ENCODE results near the gene CDK14.

DNA sequence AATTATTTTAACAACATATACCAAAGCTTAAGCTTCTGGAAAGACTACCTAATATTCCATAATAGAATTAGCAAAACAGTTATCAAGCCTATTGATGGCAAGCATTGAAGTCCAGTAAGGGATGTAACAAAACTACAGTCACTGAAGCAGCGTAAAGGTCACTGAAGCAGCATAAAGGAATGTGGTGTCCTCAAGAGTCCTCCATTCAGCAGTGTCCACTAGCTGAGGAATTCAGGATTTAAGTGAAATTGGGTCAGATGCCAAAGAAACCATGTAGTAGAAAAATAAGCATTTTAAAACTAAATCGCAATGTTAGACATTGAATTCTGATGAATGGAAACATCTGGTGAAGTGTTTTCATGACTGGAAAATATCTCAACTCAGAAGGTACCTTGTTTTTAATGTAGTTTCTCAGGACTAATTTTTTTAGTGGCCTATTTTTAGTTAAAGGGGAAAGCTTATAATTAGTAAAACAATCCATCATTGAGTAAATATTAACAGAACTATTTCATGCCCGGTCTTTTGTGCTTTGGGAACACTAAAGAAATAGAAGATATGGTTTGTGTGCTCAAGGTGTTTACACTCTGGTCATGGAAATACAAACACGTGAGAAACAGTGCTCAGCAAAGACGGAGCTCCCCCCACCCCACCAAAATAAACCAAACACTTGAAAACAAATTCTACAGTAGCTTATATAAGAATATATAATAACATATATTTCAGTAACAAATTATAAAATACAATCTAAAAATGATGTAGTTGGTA, 121.4 kb downstream of the CDK14 start:
- TF ChIP-seq EZH2 (IDR thresholded peaks at IDR 0.05; ENCODE audit: borderline replicate concordance, low read depth, low read length, severe bottlenecking) (no peak), CTCF (IDR thresholded peaks at IDR 0.05; ENCODE audit: extremely low read depth in 1 of 2, insufficient read depth in 1 of 2, low read depth in 1 of 2, low read length in 2 of 2) (no peak), POLR2A (IDR thresholded peaks at IDR 0.05; ENCODE audit: low read depth, low read length) (no peak), POLR2AphosphoS5 (IDR thresholded peaks at IDR 0.05; ENCODE audit: insufficient read depth, low read depth, low read length) (no peak), GATA2 (IDR thresholded peaks at IDR 0.05; ENCODE audit: insufficient read depth, insufficient read length, low read depth, low read length) (no peak), FOS (IDR thresholded peaks at IDR 0.05; ENCODE audit: borderline replicate concordance, insufficient read depth, low read length) (no peak), MYC (IDR thresholded peaks at IDR 0.05; ENCODE audit: low read depth, low read length) (no peak), JUN (IDR thresholded peaks at IDR 0.05; ENCODE audit: borderline replicate concordance, insufficient read depth, insufficient read length, low read depth) (no peak)
- TF ChIP-seq, protein P1, sequence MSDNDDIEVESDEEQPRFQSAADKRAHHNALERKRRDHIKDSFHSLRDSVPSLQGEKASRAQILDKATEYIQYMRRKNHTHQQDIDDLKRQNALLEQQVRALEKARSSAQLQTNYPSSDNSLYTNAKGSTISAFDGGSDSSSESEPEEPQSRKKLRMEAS (IDR thresholded peaks at IDR 0.05; ENCODE audit: insufficient read depth, insufficient read length) = no peak
